Uterus (tissue), 4 donors: ENCODE results near the gene TCAIM. TPM values are rescaled to one million over a fixed set of nuclear protein-coding genes. Genes with fewer than 3 reads are reported as not detected.

Experiments used
- DNase-seq, 2 donors: peaks; one replicate each; pipeline ENCODE4 v3.0.0-alpha.2; 2019 to 2020
- H3K27ac ChIP-seq, 2 donors: fragments of 200-600 bp; sonication (generic); 1 replicate in 1 of 2; 2 replicates in 1 of 2; pipeline ENCODE4 v1.5.1; 2016 to 2018
- H3K27me3 ChIP-seq, 2 donors: fragments of 200-600 bp; sonication (generic); one replicate each; pipeline ENCODE4 v1.5.1; 2018 to 2019; ENCODE audit warnings: control low read depth in 1 of 2
- H3K36me3 ChIP-seq, 2 donors: fragments of 200-600 bp; sonication (generic); one replicate each; pipeline ENCODE4 v1.5.1; 2019; ENCODE audit warnings: control low read depth in 1 of 2
- H3K4me1 ChIP-seq, 2 donors: fragments of 200-600 bp; sonication (generic); one replicate each; pipeline ENCODE4 v1.5.1; 2018 to 2019; ENCODE audit warnings: control low read depth in 1 of 2
- H3K4me3 ChIP-seq, 2 donors: fragments of 200-600 bp; sonication (generic); 1 replicate in 1 of 2; 2 replicates in 1 of 2; pipeline ENCODE4 v1.5.1; 2018 to 2019; ENCODE audit warnings: mild to moderate bottlenecking in 1 of 2
- H3K9me3 ChIP-seq, 2 donors: fragments of 200-600 bp; sonication (generic); one replicate each; pipeline ENCODE4 v1.5.1; 2019; ENCODE audit warnings: control low read depth in 1 of 2
- POLR2A ChIP-seq, 2 donors: fragments of 450-650 bp; IDR thresholded peaks; one replicate each; pipeline ENCODE4 v1.6.1; 2016; ENCODE audit warnings: antibody characterized with exemption in 2 of 2, mild to moderate bottlenecking in 1 of 2, moderate library complexity in 1 of 2
- intact Hi-C: fragments of 100-400 bp; cut with DNase I; formaldehyde crosslinking; loops from one replicate; pipeline ENCODE4 v1.15.1; 2023; ENCODE audit warnings: low total_unique reads
- total RNA-seq, 4 donors: library from RNA; depleted of rRNA in 3 of 4; stranded (reverse); fragments of >200 nt in 3 of 4; gene quantifications; one replicate each; pipeline versions ENCODE4 v1.1.0 to v1.2.4, GENCODE V29; 2014 to 2023
- TF ChIP-seq, protein P1 (sequence below), 4 experiments: fragments of 200-600 bp in 2 of 4; fragments of 450-650 bp in 2 of 4; sonication (generic) in 2 of 4; IDR thresholded peaks; one replicate each; pipeline ENCODE4 v1.5.1; 2016 to 2019; ENCODE audit warnings: antibody characterized with exemption in 4 of 4, mild to moderate bottlenecking in 2 of 4, moderate library complexity in 1 of 4
- donor health status: DM: yes; HTN: yes; CAD: no.

Gene TCAIM
- total RNA-seq, 4 donors from 2014 or later: 3.8 to 38.7 (median 19.6) TPM

DNA sequence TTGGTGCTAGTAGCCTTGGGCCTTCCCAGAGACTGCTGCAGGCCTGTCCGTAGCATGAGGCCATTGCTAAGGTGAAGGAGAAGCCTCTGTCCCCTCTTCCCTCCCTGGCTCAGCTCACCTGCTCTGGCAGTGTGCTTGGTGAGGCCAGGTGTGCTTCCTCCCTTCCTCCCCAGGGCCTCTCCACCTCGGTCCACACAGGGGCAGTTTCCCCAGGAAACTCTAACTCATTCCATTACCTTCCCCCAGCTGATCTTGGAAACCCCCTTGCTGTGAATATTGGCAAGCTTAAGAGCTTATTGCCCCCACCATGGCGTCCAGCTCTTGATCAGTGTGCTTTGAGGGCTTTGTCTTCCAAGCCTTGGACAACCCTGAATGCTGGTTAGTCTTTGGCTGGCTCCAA is 86.2 kb downstream of the TCAIM start:
- no peak for DNase-seq
- intact Hi-C loops: no loop called here
- TF ChIP-seq, protein P1, sequence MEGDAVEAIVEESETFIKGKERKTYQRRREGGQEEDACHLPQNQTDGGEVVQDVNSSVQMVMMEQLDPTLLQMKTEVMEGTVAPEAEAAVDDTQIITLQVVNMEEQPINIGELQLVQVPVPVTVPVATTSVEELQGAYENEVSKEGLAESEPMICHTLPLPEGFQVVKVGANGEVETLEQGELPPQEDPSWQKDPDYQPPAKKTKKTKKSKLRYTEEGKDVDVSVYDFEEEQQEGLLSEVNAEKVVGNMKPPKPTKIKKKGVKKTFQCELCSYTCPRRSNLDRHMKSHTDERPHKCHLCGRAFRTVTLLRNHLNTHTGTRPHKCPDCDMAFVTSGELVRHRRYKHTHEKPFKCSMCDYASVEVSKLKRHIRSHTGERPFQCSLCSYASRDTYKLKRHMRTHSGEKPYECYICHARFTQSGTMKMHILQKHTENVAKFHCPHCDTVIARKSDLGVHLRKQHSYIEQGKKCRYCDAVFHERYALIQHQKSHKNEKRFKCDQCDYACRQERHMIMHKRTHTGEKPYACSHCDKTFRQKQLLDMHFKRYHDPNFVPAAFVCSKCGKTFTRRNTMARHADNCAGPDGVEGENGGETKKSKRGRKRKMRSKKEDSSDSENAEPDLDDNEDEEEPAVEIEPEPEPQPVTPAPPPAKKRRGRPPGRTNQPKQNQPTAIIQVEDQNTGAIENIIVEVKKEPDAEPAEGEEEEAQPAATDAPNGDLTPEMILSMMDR (IDR thresholded peaks at IDR 0.05): no peak
- TF ChIP-seq POLR2A (IDR thresholded peaks at IDR 0.05): no peak
- H3K27me3 ChIP-seq: no peaks in the 10 kb centered on the region
- H3K27ac ChIP-seq: no peak overlapping the region
- H3K4me1 ChIP-seq: no peaks in the 10 kb centered on the region
- H3K4me3 ChIP-seq: no peak overlapping the region
- no peaks in the 10 kb centered on the region for H3K9me3 ChIP-seq
- H3K36me3 ChIP-seq: no peaks in the 10 kb centered on the region

DNA sequence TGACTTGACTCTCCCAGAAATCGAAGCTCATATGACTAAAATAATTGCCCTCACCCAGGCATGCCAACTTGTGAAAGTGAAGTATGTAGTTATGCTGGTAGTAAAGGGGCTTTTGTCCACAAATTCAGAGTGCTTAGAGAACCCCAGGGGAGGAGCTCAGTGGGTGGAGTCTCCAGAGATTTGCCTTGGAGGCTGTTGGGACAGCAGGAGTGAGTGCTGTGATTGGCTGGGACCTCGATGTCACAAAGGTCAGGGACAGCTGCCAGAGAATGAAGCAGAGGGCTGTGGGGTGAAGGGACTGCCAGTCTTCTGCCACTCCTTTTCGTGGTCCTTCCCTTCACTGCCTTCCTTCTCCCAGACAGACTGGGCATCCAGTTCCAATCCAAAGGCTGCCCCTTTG is 89.1 kb downstream of the TCAIM start:
- H3K9me3 ChIP-seq: no peaks in the 10 kb centered on the region
- H3K27ac ChIP-seq: no peak overlapping the region
- no peaks in the 10 kb centered on the region for H3K36me3 ChIP-seq
- TF ChIP-seq POLR2A (IDR thresholded peaks at IDR 0.05): no peak
- TF ChIP-seq, protein P1 (IDR thresholded peaks at IDR 0.05): no peak
- intact Hi-C loops: no loop called here
- H3K27me3 ChIP-seq: no peaks in the 10 kb centered on the region
- DNase-seq: no peak
- no peak overlapping the region for H3K4me3 ChIP-seq
- no peaks in the 10 kb centered on the region for H3K4me1 ChIP-seq

DNA sequence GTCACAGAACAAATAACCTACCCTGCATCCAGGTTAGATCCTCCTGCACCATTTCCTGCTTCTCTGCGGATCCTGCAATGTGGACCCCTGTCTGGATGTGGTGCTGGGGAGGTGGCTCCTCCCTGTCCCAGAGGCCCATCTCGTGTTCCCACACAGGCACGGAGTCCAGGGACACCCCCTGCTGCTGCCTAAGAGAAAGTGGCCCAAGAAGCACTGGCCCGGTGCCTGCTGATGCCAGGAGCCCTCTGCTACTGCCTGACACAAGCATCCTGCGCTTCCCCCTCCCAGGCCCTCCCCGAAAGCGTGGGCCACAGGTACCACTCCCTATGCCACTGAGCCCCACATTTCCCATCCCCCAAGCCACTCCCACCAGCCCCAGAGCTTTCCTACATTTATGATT is 90.3 kb downstream of the TCAIM start:
- intact Hi-C loops: no loop called here
- Histone ChIP-seq H3K36me3 (no peaks in the 10 kb centered on the region), H3K4me3 (no peak overlapping the region), H3K4me1 (no peaks in the 10 kb centered on the region), H3K27ac (no peak overlapping the region), H3K9me3 (no peaks in the 10 kb centered on the region), H3K27me3 (no peaks in the 10 kb centered on the region)
- DNase-seq: no peak
- no peak for TF ChIP-seq POLR2A (IDR thresholded peaks at IDR 0.05)

DNA sequence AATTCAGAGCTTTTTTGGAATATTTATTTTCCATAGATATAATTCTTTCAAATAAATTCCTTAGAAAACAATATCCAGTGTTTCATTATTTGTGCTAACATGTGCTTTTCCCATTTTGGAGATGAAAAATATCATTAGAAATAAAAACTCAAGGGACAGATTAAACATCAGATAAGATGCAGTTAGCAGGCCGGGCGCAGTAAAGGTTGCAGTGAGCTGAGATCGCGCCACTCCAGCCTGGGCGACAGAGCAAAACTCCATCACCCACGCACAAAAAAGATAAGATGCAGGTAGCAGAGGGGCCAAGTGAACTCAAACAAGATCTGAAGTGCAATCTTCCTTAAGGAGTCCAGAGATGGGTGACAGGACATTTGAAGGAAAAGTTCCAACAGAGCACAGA is 90.9 kb downstream of the TCAIM start:
- no peak for DNase-seq

DNA sequence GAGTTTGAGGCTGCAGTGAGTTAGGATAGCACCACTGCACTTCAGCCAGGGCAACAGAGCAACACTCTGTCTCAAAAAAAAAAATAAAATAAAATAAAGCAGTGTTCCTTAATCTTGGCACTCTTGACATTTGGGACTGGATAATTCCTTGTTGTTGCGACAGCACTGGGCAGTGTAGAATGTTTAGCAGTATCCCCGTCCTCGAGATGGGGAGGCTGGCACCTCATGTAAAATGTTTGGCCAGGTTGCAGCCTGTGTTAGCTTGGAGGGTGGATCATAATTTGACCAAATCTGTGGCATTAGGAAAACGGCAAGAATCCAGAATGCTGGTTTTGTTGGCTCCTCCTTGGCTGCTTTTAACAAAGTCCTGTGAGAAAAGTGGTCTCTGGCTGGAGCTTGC is 91.9 kb downstream of the TCAIM start:
- intact Hi-C loops: no loop called here
- Histone ChIP-seq H3K36me3 (no peaks in the 10 kb centered on the region), H3K4me3 (no peak overlapping the region), H3K4me1 (no peaks in the 10 kb centered on the region), H3K9me3 (no peaks in the 10 kb centered on the region), H3K27ac (no peak overlapping the region), H3K27me3 (no peaks in the 10 kb centered on the region)
- no peak for TF ChIP-seq POLR2A (IDR thresholded peaks at IDR 0.05)
- TF ChIP-seq, protein P1 (IDR thresholded peaks at IDR 0.05): no peak
- no peak for DNase-seq

More for the DNA sequence above, 90.9 kb downstream of the TCAIM start:
- TF ChIP-seq, protein P1 (IDR thresholded peaks at IDR 0.05): no peak
- TF ChIP-seq POLR2A (IDR thresholded peaks at IDR 0.05): no peak
- Histone ChIP-seq H3K4me1 (no peaks in the 10 kb centered on the region), H3K36me3 (no peaks in the 10 kb centered on the region), H3K27ac (no peak overlapping the region), H3K9me3 (no peaks in the 10 kb centered on the region), H3K4me3 (no peak overlapping the region), H3K27me3 (no peaks in the 10 kb centered on the region)
- intact Hi-C loops: no loop called here
